ENCODE data around the gene PNCK. TPM values are rescaled to one million over a fixed set of nuclear protein-coding genes. Genes with fewer than 3 reads are reported as not detected.
"Not testable (repeated sequence)": the region's sequence is repeated elsewhere in the genome, so short reads cannot be mapped to it uniquely, and the experiment has no call there.

PNCK gene
- total and polyA plus RNA-seq, 10 of the 15 experiments (the other 5 are each of a cell fraction or from before 2014, with no cell fraction given), result 0.21 to 0.67 (median 0.54) TPM; not detected in 7

- Histone ChIP-seq H4K20me1 (ENCODE audit: control insufficient read depth, insufficient read depth) (no peaks in the 10 kb centered on the region), H3K79me2 (ENCODE audit: control insufficient read depth, insufficient read depth, low read length) (no peaks in the 10 kb centered on the region), H3K4me2 (ENCODE audit: control insufficient read depth, insufficient read depth) (no peak overlapping the region), H3K4me3 (no peak overlapping the region), H3K36me3 (ENCODE audit: control insufficient read depth in 2 of 2, insufficient read depth in 2 of 2, low read length in 1 of 2) (no peaks in the 10 kb centered on the region; a peak in 2 of 4 replicates), H2AFZ (ENCODE audit: control insufficient read depth, low read depth, low read length) (no peak overlapping the region), H3K27me3 (replicated peaks in 1 of 2; ENCODE audit: control insufficient read depth in 2 of 2, insufficient read depth in 2 of 2, low read length in 1 of 2) (no peaks in the 10 kb centered on the region), H3K27ac (ENCODE audit: control insufficient read depth, insufficient read depth) (no peak overlapping the region), H3K4me1 (ENCODE audit: control insufficient read depth, insufficient read depth, low read length) (no peaks in the 10 kb centered on the region), H3K9me3 (replicated peaks; ENCODE audit: control insufficient read depth, insufficient read depth, low read length) (no peaks in the 10 kb centered on the region), H3K9ac (ENCODE audit: control insufficient read depth, insufficient read depth, low read length) (no peak overlapping the region)
- CTCF ChIA-PET, result no interaction called here
- in situ Hi-C loops (cut with MboI), result no loop called here
- SMC1A ChIA-PET (ENCODE audit: uncharacterized antibody, unreplicated experiment), result no interaction called here
- WGBS (ENCODE audit: insufficient coverage, insufficient replicate concordance, low lambda C conversion rate, missing lambda C conversion rate), result 79% methylated on average over 8 of the region's 9 CpGs
- RAD21 ChIA-PET (ENCODE audit: unreplicated experiment), result no interaction called here
- intact Hi-C loops (cut with micrococcal nuclease; ENCODE audit: unreplicated experiment), result no loop called here
- TF ChIP-seq E2F4 (IDR thresholded peaks at IDR 0.05; ENCODE audit: low read depth, low read length) (no peak), ZNF622 (IDR thresholded peaks at IDR 0.05) (no peak), KDM1A (IDR thresholded peaks at IDR 0.05; ENCODE audit: borderline replicate concordance) (no peak), HSF1 (IDR thresholded peaks at IDR 0.05; ENCODE audit: low read depth, low read length) (no peak), BCL11A (IDR thresholded peaks at IDR 0.05; ENCODE audit: low read depth, low read length) (no peak), ZZZ3 (IDR thresholded peaks at IDR 0.05; ENCODE audit: control insufficient read depth, insufficient read length, low read depth) (no peak), EZH2 (IDR thresholded peaks at IDR 0.05; ENCODE audit: borderline replicate concordance, control insufficient read depth, low read depth, low read length) (no peak), POLR2A (IDR thresholded peaks at IDR 0.05; ENCODE audit: low read depth, low read length) (no peak), POLR2AphosphoS5 (IDR thresholded peaks at IDR 0.05; ENCODE audit: low read length) (no peak), RFX5 (IDR thresholded peaks at IDR 0.05; ENCODE audit: low read depth, low read length) (no peak), BMI1 (IDR thresholded peaks at IDR 0.05; ENCODE audit: borderline replicate concordance) (no peak), BRCA1 (IDR thresholded peaks at IDR 0.05; ENCODE audit: low read depth, low read length) (no peak), PRDM15 (CRISPR knock-in tag; IDR thresholded peaks at IDR 0.05) (no peak)
- POLR2A ChIA-PET, result interaction anchor here (0.6 kb wide), 1 partner anchor 14 kb away, joined by 3 read pairs; no protein-coding TSS in a partner anchor
- DNase-seq (ENCODE audit: low read depth, low spot score) (no peak), ATAC-seq (no peak), FAIRE-seq (no peak)
- no TSS peak for BruUV-seq (replicated peaks)
Measured at GRCh38 chrX:153706799-153707198, 33.2 kb upstream of the PNCK start.

- H3K4me1 ChIP-seq (ENCODE audit: control insufficient read depth, insufficient read depth, low read length); H2AFZ ChIP-seq (ENCODE audit: control insufficient read depth, low read depth, low read length); H3K4me2 ChIP-seq (ENCODE audit: control insufficient read depth, insufficient read depth); H3K4me3 ChIP-seq; H3K79me2 ChIP-seq (ENCODE audit: control insufficient read depth, insufficient read depth, low read length); DNase-seq (ENCODE audit: low read depth, low spot score); H3K36me3 ChIP-seq (ENCODE audit: control insufficient read depth in 2 of 2, insufficient read depth in 2 of 2, low read length in 1 of 2); BruUV-seq (replicated peaks); in situ Hi-C loops (cut with MboI); H3K27ac ChIP-seq (ENCODE audit: control insufficient read depth, insufficient read depth); CTCF ChIA-PET; H3K27me3 ChIP-seq (replicated peaks in 1 of 2; ENCODE audit: control insufficient read depth in 2 of 2, insufficient read depth in 2 of 2, low read length in 1 of 2); RAD21 ChIA-PET (ENCODE audit: unreplicated experiment); FAIRE-seq; H4K20me1 ChIP-seq (ENCODE audit: control insufficient read depth, insufficient read depth); POLR2A ChIA-PET; H3K9me3 ChIP-seq (replicated peaks; ENCODE audit: control insufficient read depth, insufficient read depth, low read length); H3K9ac ChIP-seq (ENCODE audit: control insufficient read depth, insufficient read depth, low read length); SMC1A ChIA-PET (ENCODE audit: uncharacterized antibody, unreplicated experiment); intact Hi-C loops (cut with micrococcal nuclease; ENCODE audit: unreplicated experiment); ATAC-seq: not testable (repeated sequence)
- WGBS (ENCODE audit: insufficient coverage, insufficient replicate concordance, low lambda C conversion rate, missing lambda C conversion rate), result 73% methylated on average over 18 of the region's 18 CpGs
Measured at GRCh38 chrX:153705403-153706060, 31.9 kb upstream of the PNCK start.
